ENCODE data around the gene DNTT.

DNA sequence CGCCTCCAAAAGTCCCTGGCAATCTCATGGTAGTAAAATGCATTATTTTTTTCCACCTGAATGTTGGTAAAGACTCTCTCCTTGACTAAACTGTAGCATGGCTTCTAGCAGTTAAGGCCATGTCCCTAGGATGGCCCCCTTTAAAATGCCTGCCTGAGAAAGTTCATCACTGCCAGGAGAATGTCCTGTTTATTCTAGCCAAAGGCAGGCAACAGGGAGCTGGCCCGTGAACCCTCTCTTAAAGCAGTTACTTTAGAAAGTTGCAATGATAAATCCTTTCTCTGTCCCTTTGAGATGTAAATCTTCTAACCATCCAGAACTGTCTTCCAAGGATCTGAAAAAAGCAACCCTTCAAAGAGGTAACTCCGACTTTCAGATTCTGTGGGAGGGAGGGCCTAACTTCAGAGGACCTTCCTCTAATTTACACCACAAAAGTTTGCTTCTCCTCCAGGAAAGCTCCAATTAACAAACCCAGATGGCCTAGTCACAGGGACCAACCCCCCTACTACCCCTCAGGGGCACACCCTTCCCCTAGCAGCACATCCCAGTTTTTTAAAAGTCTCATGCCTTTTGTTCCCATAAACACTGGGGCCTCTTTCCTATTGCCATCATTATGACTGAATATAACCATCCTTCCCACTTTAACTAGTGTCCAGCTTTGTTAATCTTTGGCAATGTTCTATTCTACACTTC lies 5.5 kb downstream of the DNTT start:
- TF ChIP-seq, protein P1, sequence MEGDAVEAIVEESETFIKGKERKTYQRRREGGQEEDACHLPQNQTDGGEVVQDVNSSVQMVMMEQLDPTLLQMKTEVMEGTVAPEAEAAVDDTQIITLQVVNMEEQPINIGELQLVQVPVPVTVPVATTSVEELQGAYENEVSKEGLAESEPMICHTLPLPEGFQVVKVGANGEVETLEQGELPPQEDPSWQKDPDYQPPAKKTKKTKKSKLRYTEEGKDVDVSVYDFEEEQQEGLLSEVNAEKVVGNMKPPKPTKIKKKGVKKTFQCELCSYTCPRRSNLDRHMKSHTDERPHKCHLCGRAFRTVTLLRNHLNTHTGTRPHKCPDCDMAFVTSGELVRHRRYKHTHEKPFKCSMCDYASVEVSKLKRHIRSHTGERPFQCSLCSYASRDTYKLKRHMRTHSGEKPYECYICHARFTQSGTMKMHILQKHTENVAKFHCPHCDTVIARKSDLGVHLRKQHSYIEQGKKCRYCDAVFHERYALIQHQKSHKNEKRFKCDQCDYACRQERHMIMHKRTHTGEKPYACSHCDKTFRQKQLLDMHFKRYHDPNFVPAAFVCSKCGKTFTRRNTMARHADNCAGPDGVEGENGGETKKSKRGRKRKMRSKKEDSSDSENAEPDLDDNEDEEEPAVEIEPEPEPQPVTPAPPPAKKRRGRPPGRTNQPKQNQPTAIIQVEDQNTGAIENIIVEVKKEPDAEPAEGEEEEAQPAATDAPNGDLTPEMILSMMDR (conservative IDR thresholded peaks at IDR 0.05; ENCODE audit: low read depth in 2 of 2), result no peak
- TF ChIP-seq JUNB (IDR thresholded peaks at IDR 0.05; ENCODE audit: unreplicated experiment) (no peak), POLR2AphosphoS5 (IDR thresholded peaks at IDR 0.05; ENCODE audit: low read depth) (peak; percentile 28; the same call in 1 of the 2 replicates), EZH2phosphoT487 (IDR thresholded peaks at IDR 0.05; ENCODE audit: unreplicated experiment) (no peak), EZH2 (IDR thresholded peaks at IDR 0.05; ENCODE audit: low read depth, unreplicated experiment) (no peak), CREB1 (CRISPR knock-in tag; IDR thresholded peaks at IDR 0.05; ENCODE audit: low read depth) (no peak), STAT1 (IDR thresholded peaks at IDR 0.05; ENCODE audit: unreplicated experiment) (no peak), NANOG (IDR thresholded peaks at IDR 0.05; ENCODE audit: borderline replicate concordance) (peak; percentile 80), ZNF331 (CRISPR knock-in tag; IDR thresholded peaks at IDR 0.05; ENCODE audit: low read depth) (no peak)
- TF ChIP-seq, protein P2, sequence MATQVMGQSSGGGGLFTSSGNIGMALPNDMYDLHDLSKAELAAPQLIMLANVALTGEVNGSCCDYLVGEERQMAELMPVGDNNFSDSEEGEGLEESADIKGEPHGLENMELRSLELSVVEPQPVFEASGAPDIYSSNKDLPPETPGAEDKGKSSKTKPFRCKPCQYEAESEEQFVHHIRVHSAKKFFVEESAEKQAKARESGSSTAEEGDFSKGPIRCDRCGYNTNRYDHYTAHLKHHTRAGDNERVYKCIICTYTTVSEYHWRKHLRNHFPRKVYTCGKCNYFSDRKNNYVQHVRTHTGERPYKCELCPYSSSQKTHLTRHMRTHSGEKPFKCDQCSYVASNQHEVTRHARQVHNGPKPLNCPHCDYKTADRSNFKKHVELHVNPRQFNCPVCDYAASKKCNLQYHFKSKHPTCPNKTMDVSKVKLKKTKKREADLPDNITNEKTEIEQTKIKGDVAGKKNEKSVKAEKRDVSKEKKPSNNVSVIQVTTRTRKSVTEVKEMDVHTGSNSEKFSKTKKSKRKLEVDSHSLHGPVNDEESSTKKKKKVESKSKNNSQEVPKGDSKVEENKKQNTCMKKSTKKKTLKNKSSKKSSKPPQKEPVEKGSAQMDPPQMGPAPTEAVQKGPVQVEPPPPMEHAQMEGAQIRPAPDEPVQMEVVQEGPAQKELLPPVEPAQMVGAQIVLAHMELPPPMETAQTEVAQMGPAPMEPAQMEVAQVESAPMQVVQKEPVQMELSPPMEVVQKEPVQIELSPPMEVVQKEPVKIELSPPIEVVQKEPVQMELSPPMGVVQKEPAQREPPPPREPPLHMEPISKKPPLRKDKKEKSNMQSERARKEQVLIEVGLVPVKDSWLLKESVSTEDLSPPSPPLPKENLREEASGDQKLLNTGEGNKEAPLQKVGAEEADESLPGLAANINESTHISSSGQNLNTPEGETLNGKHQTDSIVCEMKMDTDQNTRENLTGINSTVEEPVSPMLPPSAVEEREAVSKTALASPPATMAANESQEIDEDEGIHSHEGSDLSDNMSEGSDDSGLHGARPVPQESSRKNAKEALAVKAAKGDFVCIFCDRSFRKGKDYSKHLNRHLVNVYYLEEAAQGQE (IDR thresholded peaks at IDR 0.05; ENCODE audit: unreplicated experiment), result no peak

Measured in GM23338 (cell line).